Measurements from ENCODE around the gene TMEM179.

TMEM179 gene

GRCh38 chr14:104554088-104554607, 50.4 kb downstream of the TMEM179 start:
- DNase-seq = no peak

- no peak for DNase-seq
These were observed 51.1 kb downstream of the TMEM179 start for GRCh38 chr14:104553166-104554087.

- DNase-seq = no peak
These were observed 51.8 kb downstream of the TMEM179 start for GRCh38 chr14:104552738-104553125.

GRCh38 chr14:104551851-104552737, 52.5 kb downstream of the TMEM179 start:
- no peak for DNase-seq

- DNase-seq = no peak
These were observed 53.5 kb downstream of the TMEM179 start for GRCh38 chr14:104550861-104551728.

- no peak for DNase-seq
These were observed 54.2 kb downstream of the TMEM179 start for GRCh38 chr14:104550340-104550860.

GRCh38 chr14:104549536-104550339, 54.8 kb downstream of the TMEM179 start:
- no peak for DNase-seq

GRCh38 chr14:104548802-104549535, 55.6 kb downstream of the TMEM179 start:
- no peak for DNase-seq

- no peak for DNase-seq
These were observed 56.4 kb downstream of the TMEM179 start for GRCh38 chr14:104547998-104548700.

GRCh38 chr14:104547310-104547997, 57.1 kb downstream of the TMEM179 start:
- DNase-seq = no peak

GRCh38 chr14:104546591-104547309, 57.8 kb downstream of the TMEM179 start:
- DNase-seq = no peak

GRCh38 chr14:104545942-104546501, 58.5 kb downstream of the TMEM179 start:
- DNase-seq = no peak

GRCh38 chr14:104545151-104545941, 59.2 kb downstream of the TMEM179 start:
- DNase-seq = no peak

- no peak for DNase-seq
These were observed 60.1 kb downstream of the TMEM179 start for GRCh38 chr14:104544362-104544961.

- DNase-seq = no peak
These were observed 61.4 kb downstream of the TMEM179 start for GRCh38 chr14:104542871-104543830.
